Large intestine (tissue), 3 donors: Measurements from ENCODE around the gene ATAD2B. TPM values are rescaled to one million over a fixed set of nuclear protein-coding genes. Genes with fewer than 3 reads are reported as not detected.

Source experiments
- DNase-seq, 2 donors: peaks; one replicate each; pipeline versions ENCODE4 v3.0.0 to v3.0.0-alpha.2; 2013
- H3K27ac ChIP-seq: one replicate; pipeline ENCODE4 v1.5.1; 2013; ENCODE audit warnings: low read length
- H3K27me3 ChIP-seq: 2 replicates; pipeline ENCODE4 v1.6.1; 2013; ENCODE audit warnings: low read length; ENCODE audit not compliant: control insufficient read depth, insufficient read depth
- H3K36me3 ChIP-seq: 2 replicates; pipeline ENCODE4 v1.6.1; 2013; ENCODE audit warnings: low read length; ENCODE audit not compliant: control insufficient read depth, insufficient read depth
- H3K4me1 ChIP-seq: one replicate; pipeline ENCODE4 v1.6.1; 2013; ENCODE audit warnings: low read length; ENCODE audit not compliant: control insufficient read depth, insufficient read depth
- H3K4me3 ChIP-seq: one replicate; pipeline ENCODE4 v1.5.1; 2013; ENCODE audit warnings: low read length
- H3K9me3 ChIP-seq: one replicate; pipeline ENCODE4 v1.6.1; 2013; ENCODE audit warnings: mild to moderate bottlenecking, low read depth, low read length, moderate library complexity; ENCODE audit not compliant: control insufficient read depth
- WGBS: methylation state at CpG from one replicate; pipeline ENCODE4 v1.1.5; 2013; ENCODE audit warnings: low lambda C conversion rate; ENCODE audit not compliant: insufficient coverage; 5-methylcytosine and 5-hydroxymethylcytosine counted together
- polyA plus RNA-seq: library from polyadenylated mRNA; unstranded; fragments of 120-200 nt; gene quantifications from one replicate; pipeline ENCODE4 v1.2.1, GENCODE V29; 2013

The ATAD2B gene
- polyA plus RNA-seq, 1 donor, result 13.5 TPM

DNA sequence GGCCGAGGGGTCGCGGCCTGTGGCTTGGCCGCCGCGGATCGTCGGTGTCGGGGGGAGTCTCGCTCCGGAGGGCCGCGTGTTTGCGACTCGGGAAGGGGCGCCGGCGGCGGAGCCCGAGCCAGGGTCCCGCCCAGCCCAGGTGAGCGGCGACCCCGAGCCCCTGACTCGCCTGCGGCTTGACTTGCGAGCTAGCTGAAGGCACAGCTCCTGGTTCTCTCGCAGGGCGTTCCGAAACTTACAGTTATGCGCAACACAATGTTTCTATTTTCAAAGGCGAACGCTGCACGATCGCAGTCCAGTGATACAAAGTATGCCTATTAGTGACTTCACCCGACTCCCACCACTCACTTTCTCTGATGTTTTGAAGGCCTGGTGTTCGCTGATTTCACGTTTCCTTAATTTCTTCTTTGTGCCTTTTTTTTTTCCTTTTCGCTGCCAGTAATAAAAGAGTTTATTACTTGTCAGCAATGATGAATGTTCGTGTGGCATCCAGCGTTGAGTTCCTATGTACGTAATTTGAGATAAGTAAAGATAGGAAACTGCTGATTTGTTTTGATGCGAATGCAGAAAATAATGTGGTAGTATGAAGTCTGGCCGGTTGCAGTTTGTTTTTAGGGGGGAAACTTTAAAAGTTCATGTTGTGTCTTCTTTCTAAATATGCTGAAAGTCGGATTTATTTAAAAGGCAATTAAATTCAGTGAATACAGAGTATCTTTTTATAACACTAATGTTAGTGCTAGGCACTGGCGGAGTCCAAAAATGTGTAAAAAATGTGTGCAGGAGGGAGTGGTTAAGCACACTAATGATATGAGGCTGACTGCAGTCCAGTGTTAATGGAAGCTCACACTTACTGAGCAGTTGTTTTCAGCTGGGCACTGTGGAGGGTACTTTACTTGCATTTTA lies 14.0 kb upstream of the ATAD2B start:
- Histone ChIP-seq H3K4me3 (peak overlapping the region; percentile 59), H3K27me3 (no peaks in the 10 kb centered on the region), H3K27ac (peak overlapping the region; percentile 88), H3K9me3 (no peaks in the 10 kb centered on the region), H3K4me1 (peaks cover 7% of the 10 kb centered on the region), H3K36me3 (no peaks in the 10 kb centered on the region)
- peak; percentile 28 to 79 for DNase-seq
- 0% methylated on average over 8 of the region's 46 CpGs for WGBS

- Histone ChIP-seq H3K36me3 (no peaks in the 10 kb centered on the region), H3K4me1 (peaks cover 7% of the 10 kb centered on the region), H3K27me3 (no peaks in the 10 kb centered on the region), H3K27ac (peak within 1 kb of the TSS; percentile 88), H3K9me3 (no peaks in the 10 kb centered on the region), H3K4me3 (peak within 1 kb of the TSS; percentile 86)
- peak; percentile 81 to 91 for DNase-seq
- WGBS, result no CpG with 5 or more reads among the region's 77 CpGs
Observed at GRCh38 chr2:23939987-23940717, 13.2 kb upstream of the ATAD2B start, which contains the start of gene UBXN2A. Gene UBXN2A (plus strand): TSS chr2:23940463. CDS start chr2:23958315, 17,852 bp downstream.

GRCh38 chr2:23934259-23934658 lies 7.3 kb upstream of the ATAD2B start:
- no peak for DNase-seq
- Histone ChIP-seq H3K27me3 (no peaks in the 10 kb centered on the region), H3K27ac (no peak overlapping the region), H3K36me3 (no peaks in the 10 kb centered on the region), H3K9me3 (no peaks in the 10 kb centered on the region), H3K4me1 (no peaks in the 10 kb centered on the region), H3K4me3 (no peak overlapping the region)
- WGBS, result no CpG with 5 or more reads among the region's 1 CpG

- DNase-seq, result peak in 1 of 2 donors; percentile 31
- Histone ChIP-seq H3K9me3 (peaks cover 7% of the 10 kb centered on the region), H3K4me1 (peaks cover 5% of the 10 kb centered on the region), H3K27ac (peak overlapping the region; percentile 99), H3K36me3 (no peaks in the 10 kb centered on the region), H3K4me3 (peak overlapping the region; percentile 84), H3K27me3 (no peaks in the 10 kb centered on the region)
- no CpG with 5 or more reads among the region's 39 CpGs for WGBS
Observed at GRCh38 chr2:23926290-23926749, 603 bp downstream of the ATAD2B start.

DNA sequence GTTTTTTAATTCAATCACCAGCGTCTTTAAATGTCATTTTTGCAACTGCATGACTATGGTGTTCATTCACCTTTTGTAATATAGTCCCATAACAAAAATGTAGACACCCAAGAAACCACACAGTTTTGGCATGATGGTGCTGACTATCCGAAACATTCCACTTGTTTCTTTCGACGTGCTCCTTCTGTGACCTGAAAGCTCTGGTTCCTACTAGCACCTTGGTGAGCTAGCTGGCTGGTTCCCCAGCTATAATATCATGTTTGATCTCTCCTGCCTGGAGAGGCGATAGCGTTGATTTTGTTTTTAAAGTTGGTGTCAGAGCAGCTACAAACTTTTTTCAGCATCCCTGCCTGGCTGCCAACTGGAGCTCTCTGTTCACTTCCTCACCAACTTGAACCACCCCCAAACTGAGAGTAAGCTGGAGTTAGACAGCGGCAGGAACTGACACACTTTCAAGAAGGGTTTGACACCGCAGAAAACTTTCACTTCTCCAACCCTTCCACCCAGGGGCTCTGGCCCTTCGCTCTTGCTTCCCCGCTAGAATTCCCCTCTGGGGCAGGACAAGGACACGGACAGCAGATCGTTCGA lies 1.1 kb downstream of the ATAD2B start:
- Histone ChIP-seq H3K27me3 (no peaks in the 10 kb centered on the region), H3K4me3 (peak overlapping the region; percentile 84), H3K27ac (peak overlapping the region; percentile 99), H3K4me1 (peaks cover 5% of the 10 kb centered on the region), H3K36me3 (no peaks in the 10 kb centered on the region), H3K9me3 (peaks cover 7% of the 10 kb centered on the region)
- peak; percentile 42 to 73 for DNase-seq
- WGBS, result 17% methylated on average over 1 of the region's 13 CpGs

- Histone ChIP-seq H3K4me3 (peak overlapping the region; percentile 84), H3K4me1 (peaks cover 5% of the 10 kb centered on the region), H3K36me3 (no peaks in the 10 kb centered on the region), H3K9me3 (peaks cover 7% of the 10 kb centered on the region), H3K27me3 (no peaks in the 10 kb centered on the region), H3K27ac (no peak overlapping the region)
- 35% methylated on average over 5 of the region's 7 CpGs for WGBS
- no peak for DNase-seq
Observed at GRCh38 chr2:23924589-23925359, 2.1 kb downstream of the ATAD2B start.

DNA sequence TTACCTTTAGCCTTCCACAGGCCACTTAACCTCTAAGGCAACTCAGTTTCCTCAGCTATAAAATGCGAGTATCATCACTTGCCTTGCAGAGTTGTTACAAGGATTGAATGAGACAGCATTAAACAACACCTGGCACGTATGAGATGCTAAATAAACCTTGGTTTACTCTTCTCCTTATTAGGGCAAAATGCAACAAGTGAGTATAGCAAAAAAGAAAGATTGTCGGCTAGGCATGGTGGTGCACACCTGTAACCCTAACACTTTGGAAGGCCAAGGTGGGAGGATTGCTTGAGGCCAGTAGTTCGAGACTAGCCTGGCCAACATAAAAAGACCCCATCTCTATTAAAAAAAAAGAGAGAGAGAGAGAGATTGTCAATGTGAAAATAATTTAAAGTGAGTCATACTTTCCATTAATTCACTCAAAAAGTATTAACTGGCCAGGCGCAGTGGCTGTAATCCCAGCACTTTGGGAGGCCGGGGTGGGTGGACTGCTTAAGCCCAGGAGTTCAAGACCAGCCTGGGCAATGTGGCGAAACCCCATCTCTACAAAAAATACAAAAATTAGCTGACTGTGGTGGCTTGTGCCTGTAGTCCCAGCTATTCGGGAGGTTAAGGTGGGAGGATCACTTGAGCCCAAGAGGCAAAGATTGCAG lies 8.0 kb downstream of the ATAD2B start:
- Histone ChIP-seq H3K4me3 (no peak overlapping the region), H3K36me3 (no peaks in the 10 kb centered on the region), H3K27ac (no peak overlapping the region), H3K9me3 (no peaks in the 10 kb centered on the region), H3K4me1 (peaks cover under 1% of the 10 kb centered on the region), H3K27me3 (no peaks in the 10 kb centered on the region)
- WGBS, result no CpG with 5 or more reads among the region's 8 CpGs
- DNase-seq, result no peak

DNA sequence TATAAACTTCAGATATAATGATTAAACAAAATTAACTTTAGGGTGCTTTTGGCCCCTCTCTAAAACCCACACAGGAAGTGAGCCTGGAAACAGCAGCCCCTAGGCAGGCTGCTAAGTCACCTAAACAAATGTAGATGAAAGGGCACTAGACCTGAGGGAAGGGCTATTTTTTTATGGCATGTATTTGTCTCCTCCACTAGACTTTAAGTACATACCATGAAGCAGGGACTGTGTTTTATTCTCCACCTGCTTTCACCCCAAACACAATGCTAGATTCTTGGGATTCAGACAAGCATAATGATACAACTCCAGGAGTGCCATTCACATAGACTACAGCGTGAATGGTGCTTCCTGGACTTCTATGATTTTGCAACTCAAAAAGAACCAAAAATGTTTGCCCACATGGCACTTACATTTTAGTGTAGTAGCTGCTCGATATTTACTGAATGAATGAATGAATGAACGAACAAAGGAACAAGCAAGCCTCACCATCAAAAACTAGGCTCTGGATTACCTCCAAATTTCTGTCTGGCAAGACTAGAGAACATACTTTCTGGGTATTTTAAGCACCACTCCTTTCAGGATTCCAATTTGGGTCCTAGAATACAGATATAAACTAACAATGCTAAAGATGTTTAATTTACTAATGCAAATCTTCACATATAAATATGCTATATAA lies 10.1 kb downstream of the ATAD2B start:
- H3K36me3 ChIP-seq, result no peaks in the 10 kb centered on the region
- 100% methylated on average over 1 of the region's 3 CpGs for WGBS
- no peaks in the 10 kb centered on the region for H3K9me3 ChIP-seq
- H3K27ac ChIP-seq, result no peak overlapping the region
- DNase-seq, result no peak
- no peaks in the 10 kb centered on the region for H3K27me3 ChIP-seq
- no peak overlapping the region for H3K4me3 ChIP-seq
- no peaks in the 10 kb centered on the region for H3K4me1 ChIP-seq

DNA sequence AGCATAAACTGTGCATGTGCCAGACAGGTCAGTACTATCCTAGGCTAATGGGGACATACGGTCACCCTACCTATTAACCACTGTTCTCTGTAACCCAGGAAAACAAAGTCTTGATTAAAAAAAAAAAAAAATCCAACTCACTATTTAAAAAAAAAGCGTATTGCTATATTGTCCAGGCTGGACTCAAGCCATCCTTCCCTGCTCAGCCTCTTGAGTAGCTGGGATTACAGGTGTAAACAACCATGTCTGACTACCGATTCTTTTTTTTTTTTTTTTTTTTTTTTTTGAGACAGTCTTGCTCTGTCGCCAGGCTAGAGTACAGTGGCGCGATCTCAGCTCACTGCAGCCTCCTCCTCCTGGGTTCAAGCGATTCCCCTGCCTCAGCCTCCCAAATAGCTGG lies 11.6 kb downstream of the ATAD2B start:
- DNase-seq, result no peak
- Histone ChIP-seq H3K4me1 (no peaks in the 10 kb centered on the region), H3K4me3 (no peak overlapping the region), H3K36me3 (no peaks in the 10 kb centered on the region), H3K27me3 (no peaks in the 10 kb centered on the region), H3K27ac (no peak overlapping the region), H3K9me3 (no peaks in the 10 kb centered on the region)
- WGBS, result no CpG with 5 or more reads among the region's 7 CpGs
